Measurements from ENCODE around the gene KCNAB1.

The KCNAB1 gene

DNA sequence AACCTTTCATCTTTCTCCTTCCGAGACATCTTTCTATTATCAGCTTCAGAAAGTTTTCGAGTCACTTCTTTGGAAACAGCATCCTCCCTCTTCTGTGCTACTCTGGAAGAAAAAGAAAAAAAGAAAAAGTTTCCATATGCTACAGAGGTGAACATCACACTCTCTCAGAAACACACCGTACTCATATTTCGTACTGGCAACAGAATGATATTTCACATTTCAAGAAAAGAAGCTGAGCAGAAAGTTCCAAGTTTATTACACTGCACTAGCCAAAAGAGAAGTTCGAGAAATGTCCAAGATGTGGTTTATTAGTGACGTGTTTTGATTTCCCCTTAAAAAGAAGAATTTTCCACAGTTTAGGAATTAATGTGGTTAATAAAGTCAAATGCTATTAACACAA, 428.5 kb downstream of the KCNAB1 start:
- ATAC-seq = no peak
- TF ChIP-seq OSR1 (CRISPR knock-in tag; IDR thresholded peaks at IDR 0.05) (no peak), ZNF70 (CRISPR knock-in tag; IDR thresholded peaks at IDR 0.05) (no peak)
- TF ChIP-seq, protein P1, sequence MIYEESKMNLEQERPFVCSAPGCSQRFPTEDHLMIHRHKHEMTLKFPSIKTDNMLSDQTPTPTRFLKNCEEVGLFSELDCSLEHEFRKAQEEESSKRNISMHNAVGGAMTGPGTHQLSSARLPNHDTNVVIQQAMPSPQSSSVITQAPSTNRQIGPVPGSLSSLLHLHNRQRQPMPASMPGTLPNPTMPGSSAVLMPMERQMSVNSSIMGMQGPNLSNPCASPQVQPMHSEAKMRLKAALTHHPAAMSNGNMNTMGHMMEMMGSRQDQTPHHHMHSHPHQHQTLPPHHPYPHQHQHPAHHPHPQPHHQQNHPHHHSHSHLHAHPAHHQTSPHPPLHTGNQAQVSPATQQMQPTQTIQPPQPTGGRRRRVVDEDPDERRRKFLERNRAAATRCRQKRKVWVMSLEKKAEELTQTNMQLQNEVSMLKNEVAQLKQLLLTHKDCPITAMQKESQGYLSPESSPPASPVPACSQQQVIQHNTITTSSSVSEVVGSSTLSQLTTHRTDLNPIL (CRISPR knock-in tag; IDR thresholded peaks at IDR 0.05; ENCODE audit: low read depth) = no peak

DNA sequence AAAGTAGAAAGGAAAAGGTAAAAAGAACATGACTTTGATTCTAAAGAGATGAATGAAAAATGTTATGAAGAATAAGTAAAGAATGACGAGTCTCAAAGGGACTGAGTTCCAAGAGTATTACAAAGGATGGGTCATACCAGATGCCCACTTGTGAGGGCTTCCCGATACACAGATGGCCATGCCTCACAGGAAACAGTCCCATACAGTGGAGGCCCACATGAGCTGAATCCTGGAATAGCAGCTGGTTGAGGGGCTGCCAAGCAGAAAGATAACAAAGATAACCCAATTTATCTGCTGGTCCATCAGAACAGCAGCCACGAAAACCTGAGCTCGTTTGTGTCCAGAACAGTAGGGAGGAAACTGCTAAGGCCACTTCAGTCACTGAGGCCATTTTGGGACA, 430.9 kb downstream of the KCNAB1 start:
- TF ChIP-seq ZNF565 (CRISPR knock-in tag; conservative IDR thresholded peaks at IDR 0.05; ENCODE audit: low read depth) = no peak
- no peak for TF ChIP-seq GLIS3 (CRISPR knock-in tag; IDR thresholded peaks at IDR 0.05)
- no peak for TF ChIP-seq ESRRG (CRISPR knock-in tag; IDR thresholded peaks at IDR 0.05)
- TF ChIP-seq, protein P2, sequence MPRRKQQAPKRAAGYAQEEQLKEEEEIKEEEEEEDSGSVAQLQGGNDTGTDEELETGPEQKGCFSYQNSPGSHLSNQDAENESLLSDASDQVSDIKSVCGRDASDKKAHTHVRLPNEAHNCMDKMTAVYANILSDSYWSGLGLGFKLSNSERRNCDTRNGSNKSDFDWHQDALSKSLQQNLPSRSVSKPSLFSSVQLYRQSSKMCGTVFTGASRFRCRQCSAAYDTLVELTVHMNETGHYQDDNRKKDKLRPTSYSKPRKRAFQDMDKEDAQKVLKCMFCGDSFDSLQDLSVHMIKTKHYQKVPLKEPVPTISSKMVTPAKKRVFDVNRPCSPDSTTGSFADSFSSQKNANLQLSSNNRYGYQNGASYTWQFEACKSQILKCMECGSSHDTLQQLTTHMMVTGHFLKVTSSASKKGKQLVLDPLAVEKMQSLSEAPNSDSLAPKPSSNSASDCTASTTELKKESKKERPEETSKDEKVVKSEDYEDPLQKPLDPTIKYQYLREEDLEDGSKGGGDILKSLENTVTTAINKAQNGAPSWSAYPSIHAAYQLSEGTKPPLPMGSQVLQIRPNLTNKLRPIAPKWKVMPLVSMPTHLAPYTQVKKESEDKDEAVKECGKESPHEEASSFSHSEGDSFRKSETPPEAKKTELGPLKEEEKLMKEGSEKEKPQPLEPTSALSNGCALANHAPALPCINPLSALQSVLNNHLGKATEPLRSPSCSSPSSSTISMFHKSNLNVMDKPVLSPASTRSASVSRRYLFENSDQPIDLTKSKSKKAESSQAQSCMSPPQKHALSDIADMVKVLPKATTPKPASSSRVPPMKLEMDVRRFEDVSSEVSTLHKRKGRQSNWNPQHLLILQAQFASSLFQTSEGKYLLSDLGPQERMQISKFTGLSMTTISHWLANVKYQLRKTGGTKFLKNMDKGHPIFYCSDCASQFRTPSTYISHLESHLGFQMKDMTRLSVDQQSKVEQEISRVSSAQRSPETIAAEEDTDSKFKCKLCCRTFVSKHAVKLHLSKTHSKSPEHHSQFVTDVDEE (CRISPR knock-in tag; IDR thresholded peaks at IDR 0.05) = no peak
- TF ChIP-seq RARB (CRISPR knock-in tag; IDR thresholded peaks at IDR 0.05) = no peak
- TF ChIP-seq, protein P3, sequence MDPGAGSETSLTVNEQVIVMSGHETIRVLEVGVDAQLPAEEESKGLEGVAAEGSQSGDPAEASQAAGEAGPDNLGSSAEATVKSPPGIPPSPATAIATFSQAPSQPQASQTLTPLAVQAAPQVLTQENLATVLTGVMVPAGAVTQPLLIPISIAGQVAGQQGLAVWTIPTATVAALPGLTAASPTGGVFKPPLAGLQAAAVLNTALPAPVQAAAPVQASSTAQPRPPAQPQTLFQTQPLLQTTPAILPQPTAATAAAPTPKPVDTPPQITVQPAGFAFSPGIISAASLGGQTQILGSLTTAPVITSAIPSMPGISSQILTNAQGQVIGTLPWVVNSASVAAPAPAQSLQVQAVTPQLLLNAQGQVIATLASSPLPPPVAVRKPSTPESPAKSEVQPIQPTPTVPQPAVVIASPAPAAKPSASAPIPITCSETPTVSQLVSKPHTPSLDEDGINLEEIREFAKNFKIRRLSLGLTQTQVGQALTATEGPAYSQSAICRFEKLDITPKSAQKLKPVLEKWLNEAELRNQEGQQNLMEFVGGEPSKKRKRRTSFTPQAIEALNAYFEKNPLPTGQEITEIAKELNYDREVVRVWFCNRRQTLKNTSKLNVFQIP (CRISPR knock-in tag; IDR thresholded peaks at IDR 0.05; ENCODE audit: borderline replicate concordance, low read depth) = no peak
- ATAC-seq = no peak; the same call in 2 of the 3 replicates

DNA sequence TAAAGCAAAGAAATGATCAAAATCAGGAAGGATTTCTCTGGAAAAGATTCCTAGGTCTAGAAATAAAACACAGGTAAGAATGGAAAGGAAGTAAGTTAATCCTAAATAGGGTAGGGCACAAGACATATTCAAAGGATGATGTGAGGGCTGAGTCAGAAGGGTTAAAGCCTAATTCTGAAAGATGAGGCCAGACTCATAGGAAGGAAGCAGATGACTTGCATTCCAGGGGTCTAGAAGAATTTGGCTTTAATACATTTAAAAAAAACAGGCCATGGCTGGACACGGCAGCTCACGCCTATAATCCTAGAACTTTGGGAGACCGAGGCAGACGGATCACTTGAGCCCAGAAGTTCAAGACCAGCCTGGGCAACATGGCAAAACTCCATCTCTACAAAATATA, 431.4 kb downstream of the KCNAB1 start:
- no peak for TF ChIP-seq TCF4 (CRISPR knock-in tag; IDR thresholded peaks at IDR 0.05; ENCODE audit: borderline replicate concordance)
- TF ChIP-seq, protein P2 (CRISPR knock-in tag; IDR thresholded peaks at IDR 0.05) = no peak
- no peak for TF ChIP-seq TOX (CRISPR knock-in tag; IDR thresholded peaks at IDR 0.05; ENCODE audit: borderline replicate concordance)
- no peak for TF ChIP-seq BACH2 (CRISPR knock-in tag; IDR thresholded peaks at IDR 0.05; ENCODE audit: borderline replicate concordance)
- TF ChIP-seq ZNF70 (CRISPR knock-in tag; IDR thresholded peaks at IDR 0.05) = no peak
- no peak for TF ChIP-seq ISL1 (CRISPR knock-in tag; IDR thresholded peaks at IDR 0.05)
- TF ChIP-seq ZFP3 (CRISPR knock-in tag; IDR thresholded peaks at IDR 0.05) = no peak
- TF ChIP-seq, protein P3 (CRISPR knock-in tag; IDR thresholded peaks at IDR 0.05; ENCODE audit: borderline replicate concordance, low read depth) = no peak
- TF ChIP-seq CSDC2 (CRISPR knock-in tag; IDR thresholded peaks at IDR 0.05) = no peak
- TF ChIP-seq ZFP30 (CRISPR knock-in tag; IDR thresholded peaks at IDR 0.05) = no peak
- TF ChIP-seq PPARA (CRISPR knock-in tag; IDR thresholded peaks at IDR 0.05; ENCODE audit: borderline replicate concordance) = no peak
- no peak for TF ChIP-seq GLIS3 (CRISPR knock-in tag; IDR thresholded peaks at IDR 0.05)
- TF ChIP-seq ZNF8 (CRISPR knock-in tag; IDR thresholded peaks at IDR 0.05) = no peak
- TF ChIP-seq, protein P1 (CRISPR knock-in tag; IDR thresholded peaks at IDR 0.05; ENCODE audit: low read depth) = no peak
- TF ChIP-seq, protein P4, sequence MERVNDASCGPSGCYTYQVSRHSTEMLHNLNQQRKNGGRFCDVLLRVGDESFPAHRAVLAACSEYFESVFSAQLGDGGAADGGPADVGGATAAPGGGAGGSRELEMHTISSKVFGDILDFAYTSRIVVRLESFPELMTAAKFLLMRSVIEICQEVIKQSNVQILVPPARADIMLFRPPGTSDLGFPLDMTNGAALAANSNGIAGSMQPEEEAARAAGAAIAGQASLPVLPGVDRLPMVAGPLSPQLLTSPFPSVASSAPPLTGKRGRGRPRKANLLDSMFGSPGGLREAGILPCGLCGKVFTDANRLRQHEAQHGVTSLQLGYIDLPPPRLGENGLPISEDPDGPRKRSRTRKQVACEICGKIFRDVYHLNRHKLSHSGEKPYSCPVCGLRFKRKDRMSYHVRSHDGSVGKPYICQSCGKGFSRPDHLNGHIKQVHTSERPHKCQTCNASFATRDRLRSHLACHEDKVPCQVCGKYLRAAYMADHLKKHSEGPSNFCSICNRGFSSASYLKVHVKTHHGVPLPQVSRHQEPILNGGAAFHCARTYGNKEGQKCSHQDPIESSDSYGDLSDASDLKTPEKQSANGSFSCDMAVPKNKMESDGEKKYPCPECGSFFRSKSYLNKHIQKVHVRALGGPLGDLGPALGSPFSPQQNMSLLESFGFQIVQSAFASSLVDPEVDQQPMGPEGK (CRISPR knock-in tag; IDR thresholded peaks at IDR 0.05; ENCODE audit: borderline replicate concordance) = no peak
- no peak for TF ChIP-seq SNAI2 (CRISPR knock-in tag; IDR thresholded peaks at IDR 0.05)
- TF ChIP-seq ARNTL (CRISPR knock-in tag; IDR thresholded peaks at IDR 0.05; ENCODE audit: borderline replicate concordance, low read depth) = no peak
- TF ChIP-seq ESRRG (CRISPR knock-in tag; IDR thresholded peaks at IDR 0.05) = no peak
- ATAC-seq = peak; percentile 49
